GM10266 (cell line): ENCODE results near the gene BMP8B.
A peak's percentile ranks its signal among the peaks of the same experiment; 100 is the strongest.
"Not testable (repeated sequence)": the region's sequence is repeated elsewhere in the genome, so short reads cannot be mapped to it uniquely, and the experiment has no call there.

Experiments
- DNase-seq: peaks from one replicate; pipeline ENCODE4 v3.0.0; 2012; ENCODE audit errors: extremely low spot score
- CTCF ChIP-seq: IDR thresholded peaks from 2 replicates; pipeline ENCODE4 v1.5.1; 2012; ENCODE audit warnings: mild to moderate bottlenecking, low read depth; ENCODE audit not compliant: control insufficient read depth, insufficient read depth; ENCODE audit errors: missing control alignments

Gene BMP8B

GRCh38 chr1:39781349-39781715 is 7.3 kb downstream of the BMP8B start:
- TF ChIP-seq CTCF: no peak

DNA sequence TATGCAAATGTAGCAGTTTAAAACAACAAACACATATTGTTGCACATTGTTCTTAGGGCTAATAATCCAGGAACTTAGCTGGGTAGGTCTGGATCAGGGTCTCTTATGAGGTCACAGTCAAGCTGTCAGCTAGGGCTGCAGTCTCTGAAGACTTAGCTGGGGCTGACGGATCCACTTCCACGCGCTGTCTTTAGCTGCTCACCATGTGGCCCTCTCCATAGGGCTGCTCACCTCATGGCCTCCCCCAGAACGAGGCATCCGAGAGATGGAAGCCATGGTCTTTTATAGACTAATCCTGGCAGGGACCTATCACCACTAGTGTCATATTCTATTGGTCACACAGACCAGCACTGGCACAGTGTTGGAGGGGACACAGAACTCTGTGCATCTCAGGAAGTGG is 8.8 kb downstream of the BMP8B start:
- no peak for TF ChIP-seq CTCF
- DNase-seq: no peak

More at GRCh38 chr1:39781349-39781715, 7.3 kb downstream of the BMP8B start:
- no peak for DNase-seq

DNA sequence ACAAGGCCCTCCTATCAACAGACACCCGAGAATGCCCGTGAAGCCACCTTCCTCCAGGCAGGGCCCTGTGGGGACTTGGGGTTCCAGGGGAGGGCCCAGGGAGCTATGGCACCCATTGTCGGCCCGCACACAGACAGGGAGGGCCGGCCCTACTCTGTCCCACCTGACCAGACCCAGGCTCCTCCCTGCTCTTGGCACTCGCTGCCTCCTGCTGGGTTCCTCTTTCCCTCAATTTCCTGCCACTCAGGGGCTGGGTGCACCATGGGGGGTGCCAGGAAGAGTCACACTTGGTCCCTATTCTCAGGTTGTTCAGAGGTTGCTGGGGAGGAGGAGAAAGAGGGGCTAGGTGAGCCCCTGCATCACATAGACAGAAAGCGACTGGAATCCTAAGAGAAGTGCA is 9.5 kb downstream of the BMP8B start:
- no peak for DNase-seq
- TF ChIP-seq CTCF: no peak

- DNase-seq: not testable (repeated sequence)
These were observed 10.1 kb downstream of the BMP8B start for GRCh38 chr1:39778463-39779099.

DNA sequence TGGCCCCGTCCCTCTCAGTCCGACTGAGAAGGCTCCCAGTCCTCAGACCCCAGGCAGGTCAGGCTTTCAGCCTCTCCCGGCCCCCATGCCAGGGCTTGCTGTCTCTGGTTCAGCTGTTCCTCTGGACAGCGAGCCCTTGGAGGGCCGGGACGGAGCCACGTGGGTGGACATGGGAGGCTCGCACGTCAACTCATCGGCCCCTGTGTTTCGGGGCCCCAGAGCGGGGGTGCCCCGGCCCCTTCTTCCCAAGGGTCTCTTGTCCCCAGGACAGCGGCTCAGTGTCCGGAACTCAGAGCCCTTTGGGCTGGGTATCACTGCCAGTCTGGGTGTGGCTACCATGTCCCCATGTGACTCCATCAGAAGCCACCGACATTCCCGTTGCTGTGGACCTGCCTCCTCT is 10.8 kb downstream of the BMP8B start:
- DNase-seq: not testable (repeated sequence)

- TF ChIP-seq CTCF: no peak
- DNase-seq: no peak
These were observed 11.4 kb downstream of the BMP8B start for GRCh38 chr1:39777306-39777705.

GRCh38 chr1:39776886-39777285 is 11.8 kb downstream of the BMP8B start:
- TF ChIP-seq CTCF: no peak
- DNase-seq: no peak

GRCh38 chr1:39776400-39776713 is 12.3 kb downstream of the BMP8B start:
- peak; percentile 42 for DNase-seq
- TF ChIP-seq CTCF: no peak

- not testable (repeated sequence) for DNase-seq
These were observed 12.8 kb downstream of the BMP8B start for GRCh38 chr1:39775676-39776399.

DNA sequence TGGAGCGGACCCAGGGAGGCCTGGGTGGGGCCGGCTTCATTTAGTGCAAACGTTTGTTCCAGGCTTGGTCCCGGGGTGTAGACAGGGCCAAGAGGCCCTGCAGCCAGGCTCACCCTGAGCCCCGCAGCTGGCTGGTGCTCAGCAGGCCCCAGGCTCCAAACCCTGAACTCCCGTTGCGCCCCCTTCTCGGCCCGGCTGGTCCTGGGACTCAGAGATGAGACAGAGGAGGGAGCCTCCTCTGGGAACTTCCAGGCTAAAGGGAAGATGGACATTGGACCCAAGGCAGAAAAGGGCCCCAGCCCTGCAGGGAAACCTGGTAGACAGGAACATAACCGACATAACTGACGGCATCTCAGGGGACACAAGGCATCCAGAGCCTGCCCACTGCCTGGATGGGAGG is 13.5 kb downstream of the BMP8B start:
- DNase-seq: not testable (repeated sequence)

DNA sequence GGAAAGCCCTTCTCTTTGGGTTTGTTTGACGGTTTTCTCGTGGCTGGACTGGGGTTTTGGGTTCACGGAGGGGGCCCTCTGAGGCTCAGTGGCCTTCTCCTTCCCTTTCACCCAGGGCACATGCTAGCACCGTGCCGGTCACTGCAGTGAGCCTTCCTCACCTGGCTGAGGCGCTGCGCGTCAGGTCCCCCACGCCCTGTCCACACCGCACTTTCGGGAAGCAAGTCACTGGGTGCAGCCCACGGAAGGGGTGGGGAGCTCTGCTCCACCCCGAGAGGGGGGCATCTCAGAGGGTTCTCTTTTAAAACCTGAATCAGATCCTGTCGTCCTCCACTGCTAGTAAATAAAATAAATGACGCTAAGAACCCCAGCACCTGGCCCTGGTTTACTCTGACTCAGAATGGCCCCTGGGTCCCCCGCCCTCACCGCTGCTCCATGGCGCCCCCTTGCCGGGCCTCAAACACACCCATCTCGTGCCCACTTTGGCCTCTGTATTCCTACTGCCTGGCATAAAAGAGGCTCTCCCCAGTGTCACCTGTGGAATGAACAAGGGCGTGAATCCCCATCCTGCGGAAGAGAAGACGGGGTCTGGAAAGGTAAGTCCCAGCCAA is 15.2 kb downstream of the BMP8B start:
- DNase-seq: not testable (repeated sequence)

- DNase-seq: not testable (repeated sequence)
These were observed 17.6 kb downstream of the BMP8B start, which contains the start of gene OXCT2 for GRCh38 chr1:39771022-39771532. Gene OXCT2 (minus strand): TSS chr1:39771348. CDS start chr1:39771255, 93 bp downstream.
